Measurements from ENCODE around the gene CENPE. TPM values are rescaled to one million over a fixed set of nuclear protein-coding genes. Genes with fewer than 3 reads are reported as not detected.
A peak's percentile ranks its signal among the peaks of the same experiment; 100 is the strongest.

CENPE gene
- total and polyA plus RNA-seq, 2 of the 4 experiments (the other 2 are of a cell fraction), result 3.7 to 14.5 TPM

- H2BK15ac ChIP-seq (ENCODE audit: low read depth, low read length), result no peak overlapping the region
- in situ Hi-C loops (cut with MboI; ENCODE audit: low sequenced_read_pairs) (loop anchor here (10.0 kb wide), 1 partner anchor 654 kb away; no protein-coding TSS in a partner anchor), intact Hi-C loops (cut with micrococcal nuclease) (loop anchor here (1.0 to 10.0 kb wide), 6 partner anchors 80 to 754 kb away; partner anchors contain the start of genes SLC39A8 and SLC9B1), dilution Hi-C loops (cut with HindIII; ENCODE audit: low sequenced_read_pairs, unreplicated experiment) (no loop called here)
- H3K9me1 ChIP-seq (ENCODE audit: insufficient read depth, low read length), result peaks cover 4% of the 10 kb centered on the region
- no peak overlapping the region for H4K91ac ChIP-seq (ENCODE audit: insufficient read depth, low read depth, low read length)
- H3K27ac ChIP-seq (ENCODE audit: insufficient read depth, low read length), result peak overlapping the region; percentile 96
- ChIA-PET POLR2A (ENCODE audit: unreplicated experiment) (no interaction called here), CTCF (interaction anchor here (0.6 to 0.7 kb wide), 3 partner anchors 16 to 55 kb away, joined by 3 to 5 read pairs (median 3); no protein-coding TSS in a partner anchor)
- peak overlapping the region; percentile 99 for H3K4me2 ChIP-seq (ENCODE audit: low read depth, low read length)
- H2AK9ac ChIP-seq (replicated peaks; ENCODE audit: low read depth, low read length, poor library complexity), result no peak overlapping the region
- H2AFZ ChIP-seq (replicated peaks; ENCODE audit: low read length, poor library complexity), result peak overlapping the region; percentile 75
- peak overlapping the region; percentile 79 for H3K18ac ChIP-seq (ENCODE audit: low read depth, low read length)
- ATAC-seq (ENCODE audit: low read depth) (peak; percentile 59), DNase-seq (peak; percentile 21)
- WGBS, 2 experiments (ENCODE audit: extremely low coverage in 2 of 2, insufficient read length in 1 of 2), result 0% methylated on average over 2 of the region's 4 CpGs; no CpG with 5 or more reads in 1 of the 2 experiments
- peak overlapping the region; percentile 33; the same call in 1 of the 2 replicates for H2AK5ac ChIP-seq (ENCODE audit: low read depth, low read length)
- peak overlapping the region; percentile 52; the same call in 1 of the 2 replicates for H3K56ac ChIP-seq (ENCODE audit: extremely low read depth, insufficient read depth, low read length)
- H3K4me1 ChIP-seq (ENCODE audit: control insufficient read depth, insufficient read depth, low read length), result peaks cover 5% of the 10 kb centered on the region
- H4K20me1 ChIP-seq (ENCODE audit: insufficient read depth, low read length), result no peaks in the 10 kb centered on the region
- H3K23ac ChIP-seq (ENCODE audit: low read depth, low read length), result peak overlapping the region; percentile 67
- peak overlapping the region; percentile 38 to 67; a peak in 3 of 4 replicates for H4K8ac ChIP-seq (ENCODE audit: low read depth in 2 of 2, low read length in 2 of 2)
- BruUV-seq (replicated peaks), result TSS peak; percentile 68
- no peaks in the 10 kb centered on the region for H3K9me3 ChIP-seq (ENCODE audit: control insufficient read depth, insufficient read depth, low read length)
- peak overlapping the region; percentile 50 for H3K4me3 ChIP-seq (ENCODE audit: insufficient read depth, low read depth, low read length)
- peak overlapping the region; percentile 47; the same call in 1 of the 2 replicates for H3K14ac ChIP-seq (replicated peaks; ENCODE audit: low read depth, low read length)
- H3K9ac ChIP-seq (ENCODE audit: low read depth, low read length), result peak overlapping the region; percentile 90
- H2BK120ac ChIP-seq (ENCODE audit: low read depth, low read length), result no peak overlapping the region
- no peak overlapping the region for H2BK20ac ChIP-seq (ENCODE audit: low read depth, low read length)
- H3K27me3 ChIP-seq (ENCODE audit: control insufficient read depth, insufficient read depth, low read length), result no peaks in the 10 kb centered on the region
- peak overlapping the region; percentile 86 for H2BK5ac ChIP-seq (ENCODE audit: low read depth, low read length, poor library complexity, severe bottlenecking)
- peaks cover 2% of the 10 kb centered on the region; the same call in 1 of the 2 replicates for H3K36me3 ChIP-seq (ENCODE audit: control insufficient read depth, insufficient read depth, low read length)
- peaks cover 15 to 21% of the 10 kb centered on the region in 2 experiments for H3K79me1 ChIP-seq (ENCODE audit: low read depth in 1 of 2, low read length in 2 of 2)
- peak overlapping the region; percentile 58 for H4K5ac ChIP-seq (ENCODE audit: low read depth, low read length)
- peak overlapping the region; percentile 49 for H3K4ac ChIP-seq (ENCODE audit: low read depth, low read length)
- TF ChIP-seq CEBPB (IDR thresholded peaks at IDR 0.05; ENCODE audit: low read depth, low read length) (no peak), MXI1 (IDR thresholded peaks at IDR 0.05; ENCODE audit: borderline replicate concordance, low read depth, low read length) (no peak), POLR2A (IDR thresholded peaks at IDR 0.05; ENCODE audit: low read depth, low read length) (no peak), FOS (IDR thresholded peaks at IDR 0.05; ENCODE audit: low read depth, low read length) (no peak), SMC3 (IDR thresholded peaks at IDR 0.05; ENCODE audit: low read depth, low read length) (no peak), RCOR1 (IDR thresholded peaks at IDR 0.05; ENCODE audit: insufficient replicate concordance, low read length) (no peak), CTCF (conservative IDR thresholded peaks at IDR 0.05; ENCODE audit: low read depth, low read length) (no peak), NFE2L2 (IDR thresholded peaks at IDR 0.05; ENCODE audit: low read depth, low read length) (no peak), BHLHE40 (IDR thresholded peaks at IDR 0.05; ENCODE audit: low read depth, low read length) (no peak), RFX5 (IDR thresholded peaks at IDR 0.05; ENCODE audit: low read depth, low read length) (no peak), MAZ (IDR thresholded peaks at IDR 0.05; ENCODE audit: borderline replicate concordance, low read depth, low read length) (no peak), USF2 (IDR thresholded peaks at IDR 0.05; ENCODE audit: low read depth, low read length) (no peak), CHD1 (IDR thresholded peaks at IDR 0.05; ENCODE audit: low read depth, low read length) (no peak), RAD21 (IDR thresholded peaks at IDR 0.05; ENCODE audit: low read length) (no peak)
Observed at GRCh38 chr4:103098756-103099440, 99.2 kb downstream of the CENPE start.
